Measurements from ENCODE around the gene ESYT2. TPM values are rescaled to one million over a fixed set of nuclear protein-coding genes. Genes with fewer than 3 reads are reported as not detected.

The ESYT2 gene
- total and polyA plus RNA-seq, 2 donors (not counting 1 experiment from before 2014, with no cell fraction given), result 66.0 to 93.0 TPM

DNA sequence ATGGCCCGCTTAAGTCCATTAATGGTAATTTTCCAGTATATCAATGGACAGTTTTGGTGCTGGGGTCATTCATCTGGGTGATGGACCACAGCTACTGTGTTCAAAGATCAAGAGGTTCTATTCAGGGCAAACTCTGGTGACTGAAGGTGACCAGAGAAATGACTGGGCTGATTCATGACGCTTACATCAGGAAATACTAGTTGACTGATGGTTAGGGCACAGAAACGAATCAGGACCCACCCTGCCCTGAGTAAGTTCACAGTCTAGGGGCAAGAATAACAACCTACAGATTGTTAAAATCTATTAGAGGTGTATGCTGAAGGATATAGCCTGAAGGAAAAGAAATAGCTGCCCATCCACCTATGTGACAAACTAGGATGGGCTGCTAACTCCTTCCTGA lies 134.3 kb downstream of the ESYT2 start:
- Histone ChIP-seq H3K79me2 (ENCODE audit: control insufficient read depth, insufficient read depth, low read length) (peaks cover 50% of the 10 kb centered on the region), H3K4me3 (replicated peaks in 1 of 4; ENCODE audit: control extremely low read depth in 1 of 4, insufficient read depth in 1 of 4, low read depth in 3 of 4, low read length in 4 of 4) (no peak overlapping the region), H4K20me1 (ENCODE audit: control insufficient read depth, extremely low read depth, insufficient read depth, low read length) (no peaks in the 10 kb centered on the region), H3K9ac (ENCODE audit: insufficient read depth, low read length) (no peak overlapping the region), H3K9me3 (ENCODE audit: control insufficient read depth, insufficient read depth, low read depth, low read length) (no peaks in the 10 kb centered on the region), H3K4me2 (ENCODE audit: extremely low read depth, insufficient read depth, low read length) (no peak overlapping the region), H3K27me3 (ENCODE audit: control insufficient read depth, insufficient read depth, low read length) (no peaks in the 10 kb centered on the region), H3K4me1 (ENCODE audit: control insufficient read depth, extremely low read depth, insufficient read depth, low read length) (no peaks in the 10 kb centered on the region), H2AFZ (ENCODE audit: low read length) (no peak overlapping the region), H3K27ac (ENCODE audit: insufficient read depth, low read length) (no peak overlapping the region), H3K36me3 (ENCODE audit: control insufficient read depth, insufficient read depth, low read length) (no peaks in the 10 kb centered on the region)
- DNase-seq (ENCODE audit: low read depth in 2 of 2), result no peak
- TF ChIP-seq, protein P1, sequence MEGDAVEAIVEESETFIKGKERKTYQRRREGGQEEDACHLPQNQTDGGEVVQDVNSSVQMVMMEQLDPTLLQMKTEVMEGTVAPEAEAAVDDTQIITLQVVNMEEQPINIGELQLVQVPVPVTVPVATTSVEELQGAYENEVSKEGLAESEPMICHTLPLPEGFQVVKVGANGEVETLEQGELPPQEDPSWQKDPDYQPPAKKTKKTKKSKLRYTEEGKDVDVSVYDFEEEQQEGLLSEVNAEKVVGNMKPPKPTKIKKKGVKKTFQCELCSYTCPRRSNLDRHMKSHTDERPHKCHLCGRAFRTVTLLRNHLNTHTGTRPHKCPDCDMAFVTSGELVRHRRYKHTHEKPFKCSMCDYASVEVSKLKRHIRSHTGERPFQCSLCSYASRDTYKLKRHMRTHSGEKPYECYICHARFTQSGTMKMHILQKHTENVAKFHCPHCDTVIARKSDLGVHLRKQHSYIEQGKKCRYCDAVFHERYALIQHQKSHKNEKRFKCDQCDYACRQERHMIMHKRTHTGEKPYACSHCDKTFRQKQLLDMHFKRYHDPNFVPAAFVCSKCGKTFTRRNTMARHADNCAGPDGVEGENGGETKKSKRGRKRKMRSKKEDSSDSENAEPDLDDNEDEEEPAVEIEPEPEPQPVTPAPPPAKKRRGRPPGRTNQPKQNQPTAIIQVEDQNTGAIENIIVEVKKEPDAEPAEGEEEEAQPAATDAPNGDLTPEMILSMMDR (conservative IDR thresholded peaks at IDR 0.05 in 1 of 2, IDR thresholded peaks at IDR 0.05 in 1 of 2; ENCODE audit: low read depth in 1 of 2, low read length in 2 of 2), result no peak
- no peak for TF ChIP-seq EZH2 (IDR thresholded peaks at IDR 0.05; ENCODE audit: low read length, missing control alignments)

- Histone ChIP-seq H3K4me1 (ENCODE audit: control insufficient read depth, extremely low read depth, insufficient read depth, low read length) (no peaks in the 10 kb centered on the region), H3K27ac (ENCODE audit: insufficient read depth, low read length) (no peak overlapping the region), H4K20me1 (ENCODE audit: control insufficient read depth, extremely low read depth, insufficient read depth, low read length) (no peaks in the 10 kb centered on the region), H2AFZ (ENCODE audit: low read length) (no peak overlapping the region), H3K4me3 (replicated peaks in 1 of 4; ENCODE audit: control extremely low read depth in 1 of 4, insufficient read depth in 1 of 4, low read depth in 3 of 4, low read length in 4 of 4) (no peak overlapping the region), H3K36me3 (ENCODE audit: control insufficient read depth, insufficient read depth, low read length) (peaks cover under 1% of the 10 kb centered on the region), H3K4me2 (ENCODE audit: extremely low read depth, insufficient read depth, low read length) (no peak overlapping the region), H3K79me2 (ENCODE audit: control insufficient read depth, insufficient read depth, low read length) (peaks cover 48% of the 10 kb centered on the region), H3K27me3 (ENCODE audit: control insufficient read depth, insufficient read depth, low read length) (no peaks in the 10 kb centered on the region), H3K9me3 (ENCODE audit: control insufficient read depth, insufficient read depth, low read depth, low read length) (no peaks in the 10 kb centered on the region), H3K9ac (ENCODE audit: insufficient read depth, low read length) (no peak overlapping the region)
- TF ChIP-seq, protein P1 (conservative IDR thresholded peaks at IDR 0.05 in 1 of 2, IDR thresholded peaks at IDR 0.05 in 1 of 2; ENCODE audit: low read depth in 1 of 2, low read length in 2 of 2), result no peak
- TF ChIP-seq EZH2 (IDR thresholded peaks at IDR 0.05; ENCODE audit: low read length, missing control alignments), result no peak
- DNase-seq (ENCODE audit: low read depth in 2 of 2), result no peak
Observed at GRCh38 chr7:158694650-158695049, 134.7 kb downstream of the ESYT2 start.

DNA sequence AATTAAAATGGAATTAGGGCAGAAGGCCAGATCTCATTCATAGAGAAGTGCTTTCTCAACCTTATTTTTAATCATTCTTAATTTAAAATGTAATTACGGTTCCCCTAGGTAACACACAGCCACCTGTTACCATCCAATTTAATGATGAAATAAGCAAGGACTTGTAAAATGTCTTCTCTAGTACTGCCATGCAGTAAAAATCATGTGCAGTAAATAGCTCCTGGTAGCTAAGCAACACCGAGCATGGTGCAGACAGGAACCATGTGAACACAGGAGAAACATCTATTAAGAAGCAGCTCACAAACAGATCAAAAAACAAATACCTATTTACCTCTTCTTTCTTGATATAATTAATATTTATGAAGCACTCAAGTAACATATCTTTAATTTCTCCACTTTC lies 139.8 kb downstream of the ESYT2 start:
- no peak overlapping the region for H3K4me3 ChIP-seq (replicated peaks in 1 of 4; ENCODE audit: control extremely low read depth in 1 of 4, insufficient read depth in 1 of 4, low read depth in 3 of 4, low read length in 4 of 4)
- H2AFZ ChIP-seq (ENCODE audit: low read length), result no peak overlapping the region
- H3K4me2 ChIP-seq (ENCODE audit: extremely low read depth, insufficient read depth, low read length), result no peak overlapping the region
- no peaks in the 10 kb centered on the region for H3K9me3 ChIP-seq (ENCODE audit: control insufficient read depth, insufficient read depth, low read depth, low read length)
- no peak overlapping the region for H3K9ac ChIP-seq (ENCODE audit: insufficient read depth, low read length)
- H3K27ac ChIP-seq (ENCODE audit: insufficient read depth, low read length), result no peak overlapping the region
- H3K36me3 ChIP-seq (ENCODE audit: control insufficient read depth, insufficient read depth, low read length), result peaks cover 8% of the 10 kb centered on the region
- no peak for TF ChIP-seq EZH2 (IDR thresholded peaks at IDR 0.05; ENCODE audit: low read length, missing control alignments)
- peaks cover 2% of the 10 kb centered on the region for H3K4me1 ChIP-seq (ENCODE audit: control insufficient read depth, extremely low read depth, insufficient read depth, low read length)
- H4K20me1 ChIP-seq (ENCODE audit: control insufficient read depth, extremely low read depth, insufficient read depth, low read length), result no peaks in the 10 kb centered on the region
- DNase-seq (ENCODE audit: low read depth in 2 of 2), result no peak
- peaks cover 10% of the 10 kb centered on the region for H3K79me2 ChIP-seq (ENCODE audit: control insufficient read depth, insufficient read depth, low read length)
- H3K27me3 ChIP-seq (ENCODE audit: control insufficient read depth, insufficient read depth, low read length), result no peaks in the 10 kb centered on the region

Measured in fibroblast of lung (primary cell).